PFSK-1 (cell line): ENCODE data around the gene GPNMB.

Source experiments
- POLR2AphosphoS5 ChIP-seq: IDR thresholded peaks from 2 replicates; pipeline ENCODE4 v1.6.1; 2012; ENCODE audit warnings: low read depth, mild to moderate bottlenecking, control low read depth, low read length, moderate library complexity
- TAF1 ChIP-seq: IDR thresholded peaks from 2 replicates; pipeline ENCODE4 v1.6.1; 2012; ENCODE audit warnings: low read length, control low read depth, borderline replicate concordance; ENCODE audit not compliant: insufficient read depth

GRCh38 chr7:23216021-23216420 is 30.6 kb upstream of the GPNMB start:
- TF ChIP-seq POLR2AphosphoS5, result no peak
- no peak for TF ChIP-seq TAF1
